ENCODE measurements around the gene TTYH3.

TTYH3 gene

DNA sequence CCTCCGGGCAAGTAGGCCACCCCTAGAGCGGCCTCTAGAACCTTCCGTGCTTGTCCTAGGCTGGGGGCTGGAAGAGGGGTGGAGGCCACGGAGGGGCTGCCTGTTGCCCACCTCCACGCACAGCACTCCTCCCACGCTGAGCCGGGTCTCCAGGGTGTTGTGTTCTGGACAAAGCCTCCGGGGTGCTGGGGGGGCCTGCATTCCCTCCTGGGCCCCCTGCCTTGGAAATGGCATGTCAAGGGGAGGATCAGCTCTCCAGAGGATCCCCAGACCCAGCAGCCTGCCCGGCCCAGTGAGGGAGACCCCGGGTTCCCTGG is 8.1 kb upstream of the TTYH3 start:
- Histone ChIP-seq H3K36me3 (ENCODE audit: control insufficient read depth, insufficient read depth, low read length) (no peaks in the 10 kb centered on the region), H3K4me3 (replicated peaks; ENCODE audit: low read depth, low read length) (no peak overlapping the region), H3K27me3 (replicated peaks; ENCODE audit: control insufficient read depth, insufficient read depth, low read length) (no peaks in the 10 kb centered on the region)
- DNase-seq (ENCODE audit: extremely low read depth, insufficient read length): no peak
- TF ChIP-seq CTCF (IDR thresholded peaks at IDR 0.05; ENCODE audit: insufficient read depth, low read length, poor library complexity, severe bottlenecking): no peak

DNA sequence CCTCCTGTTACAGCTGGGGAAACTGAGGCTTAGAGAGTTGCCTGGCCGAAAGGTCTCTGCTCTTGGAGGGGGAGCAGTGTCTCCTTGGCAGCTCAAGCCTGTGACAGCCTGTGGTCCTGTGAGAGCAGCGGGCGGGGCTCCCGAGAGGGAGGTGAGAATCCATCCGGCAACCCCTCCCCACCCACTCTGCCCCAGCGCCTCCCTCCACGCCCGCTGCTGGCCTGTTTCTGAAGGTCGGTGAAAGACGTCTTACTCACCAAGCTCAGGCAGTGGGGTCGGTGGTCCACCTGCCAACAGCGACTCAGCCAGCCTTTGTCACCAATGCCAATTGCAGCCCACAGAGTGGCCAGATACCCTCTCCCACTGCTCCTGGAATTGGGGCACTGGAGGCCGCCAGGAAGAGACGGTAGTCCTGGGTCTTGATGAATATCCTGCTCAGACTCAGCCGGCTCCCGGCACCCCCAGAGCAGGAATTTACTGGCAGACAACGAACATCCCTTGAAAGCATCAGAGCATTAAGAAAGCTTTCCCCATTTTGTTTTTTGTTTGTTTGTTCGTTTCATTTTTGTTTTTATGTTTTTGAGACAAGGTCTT is 7.4 kb upstream of the TTYH3 start:
- no peak for DNase-seq (ENCODE audit: extremely low read depth, insufficient read length)
- H3K4me3 ChIP-seq (replicated peaks; ENCODE audit: low read depth, low read length): no peak overlapping the region
- no peak for TF ChIP-seq CTCF (IDR thresholded peaks at IDR 0.05; ENCODE audit: insufficient read depth, low read length, poor library complexity, severe bottlenecking)
- H3K36me3 ChIP-seq (ENCODE audit: control insufficient read depth, insufficient read depth, low read length): no peaks in the 10 kb centered on the region
- no peaks in the 10 kb centered on the region for H3K27me3 ChIP-seq (replicated peaks; ENCODE audit: control insufficient read depth, insufficient read depth, low read length)

GRCh38 chr7:2626498-2627117 is 5.2 kb upstream of the TTYH3 start:
- Histone ChIP-seq H3K4me3 (replicated peaks; ENCODE audit: low read depth, low read length) (no peak overlapping the region), H3K36me3 (ENCODE audit: control insufficient read depth, insufficient read depth, low read length) (no peaks in the 10 kb centered on the region), H3K27me3 (replicated peaks; ENCODE audit: control insufficient read depth, insufficient read depth, low read length) (no peaks in the 10 kb centered on the region)
- TF ChIP-seq CTCF (IDR thresholded peaks at IDR 0.05; ENCODE audit: insufficient read depth, low read length, poor library complexity, severe bottlenecking): no peak
- DNase-seq (ENCODE audit: extremely low read depth, insufficient read length): no peak

DNA sequence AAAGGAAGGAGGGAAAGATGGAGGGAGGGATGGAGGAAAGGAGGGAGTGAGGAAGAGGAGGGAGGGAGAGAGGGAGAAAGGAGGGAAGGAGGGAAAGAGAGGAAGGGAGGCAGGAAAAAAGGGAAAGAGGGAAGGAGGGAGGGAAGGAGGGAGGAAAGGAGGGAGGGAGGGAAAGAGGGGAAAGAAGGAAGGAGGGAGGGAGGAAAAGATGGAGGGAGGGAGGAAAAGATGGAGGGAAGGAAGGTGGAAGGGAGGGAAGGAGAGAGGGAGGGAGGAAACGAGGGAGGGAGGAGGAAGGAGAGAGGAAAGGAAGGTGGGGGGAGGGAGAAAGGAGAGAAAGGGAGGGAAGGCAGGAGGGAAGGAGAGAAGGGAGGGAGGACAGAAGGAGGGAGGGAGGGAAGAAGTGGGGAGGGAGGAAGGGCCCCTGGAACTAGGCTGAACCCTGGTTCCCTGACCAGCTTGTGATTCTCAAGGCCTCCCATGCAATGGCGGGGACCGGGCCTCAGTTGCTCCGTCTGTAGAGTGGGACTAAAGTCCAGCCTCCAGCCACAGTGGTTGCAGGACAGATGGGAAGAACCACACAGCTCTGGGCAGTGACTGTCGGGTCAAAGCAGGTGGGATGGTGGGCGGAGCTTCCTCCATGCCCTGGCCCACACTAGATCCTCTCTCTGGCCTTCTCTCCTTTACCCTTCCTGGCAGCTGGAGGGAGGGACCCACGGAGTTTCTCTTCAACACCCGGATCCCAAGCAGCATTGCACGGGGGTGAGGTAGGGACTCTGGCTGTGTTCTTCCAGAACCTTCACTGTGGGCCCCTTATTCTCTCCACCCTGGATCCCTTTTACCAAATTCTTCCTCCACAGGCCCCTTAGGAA is 4.3 kb upstream of the TTYH3 start:
- TF ChIP-seq CTCF (IDR thresholded peaks at IDR 0.05; ENCODE audit: insufficient read depth, low read length, poor library complexity, severe bottlenecking): no peak
- no peaks in the 10 kb centered on the region for H3K36me3 ChIP-seq (ENCODE audit: control insufficient read depth, insufficient read depth, low read length)
- H3K4me3 ChIP-seq (replicated peaks; ENCODE audit: low read depth, low read length): no peak overlapping the region
- no peaks in the 10 kb centered on the region for H3K27me3 ChIP-seq (replicated peaks; ENCODE audit: control insufficient read depth, insufficient read depth, low read length)
- DNase-seq (ENCODE audit: extremely low read depth, insufficient read length): no peak

DNA sequence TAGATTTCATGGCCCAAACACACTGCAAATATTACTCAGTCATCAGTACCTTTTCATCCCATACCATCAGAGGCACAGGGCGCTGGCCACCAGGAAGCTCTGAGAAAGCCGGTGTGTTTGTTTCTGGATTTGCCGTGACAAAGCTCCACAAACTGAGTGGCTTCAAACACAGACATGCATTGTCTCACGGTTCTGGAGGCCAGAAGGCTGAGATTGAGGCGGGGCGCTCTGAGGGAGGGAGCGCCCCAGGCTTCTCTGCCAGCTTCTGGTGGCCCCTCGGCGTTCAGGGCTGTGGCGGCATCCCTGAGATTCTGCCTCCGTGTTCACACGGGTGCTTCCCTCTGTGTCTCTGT is 3.7 kb upstream of the TTYH3 start:
- no peak for DNase-seq (ENCODE audit: extremely low read depth, insufficient read length)
- H3K36me3 ChIP-seq (ENCODE audit: control insufficient read depth, insufficient read depth, low read length): no peaks in the 10 kb centered on the region
- no peaks in the 10 kb centered on the region for H3K27me3 ChIP-seq (replicated peaks; ENCODE audit: control insufficient read depth, insufficient read depth, low read length)
- no peak for TF ChIP-seq CTCF (IDR thresholded peaks at IDR 0.05; ENCODE audit: insufficient read depth, low read length, poor library complexity, severe bottlenecking)
- H3K4me3 ChIP-seq (replicated peaks; ENCODE audit: low read depth, low read length): no peak overlapping the region

Measured in GM06990 (cell line).